ENCODE data around the gene KPTN.
A peak's percentile ranks its signal among the peaks of the same experiment; 100 is the strongest.

KPTN gene

GRCh38 chr19:47430041-47430802 lies 53.8 kb downstream of the KPTN start:
- no peak overlapping the region; the same call in 1 of the 2 replicates for H3K4me3 ChIP-seq (replicated peaks; ENCODE audit: low read depth, low read length)
- peak; percentile 6 for TF ChIP-seq CTCF (IDR thresholded peaks at IDR 0.05; ENCODE audit: insufficient read depth, low read length, poor library complexity, severe bottlenecking)

GRCh38 chr19:47429140-47429793 lies 54.8 kb downstream of the KPTN start:
- TF ChIP-seq CTCF (IDR thresholded peaks at IDR 0.05; ENCODE audit: insufficient read depth, low read length, poor library complexity, severe bottlenecking) = no peak
- H3K27me3 ChIP-seq (replicated peaks; ENCODE audit: control insufficient read depth, insufficient read depth, low read length) = no peaks in the 10 kb centered on the region; the same call in 1 of the 2 replicates
- H3K36me3 ChIP-seq (ENCODE audit: control insufficient read depth, insufficient read depth, low read length) = no peaks in the 10 kb centered on the region
- H3K4me3 ChIP-seq (replicated peaks; ENCODE audit: low read depth, low read length) = no peak overlapping the region
- no peak for DNase-seq (ENCODE audit: extremely low read depth, insufficient read length)

More at GRCh38 chr19:47430041-47430802, 53.8 kb downstream of the KPTN start:
- Histone ChIP-seq H3K36me3 (ENCODE audit: control insufficient read depth, insufficient read depth, low read length) (no peaks in the 10 kb centered on the region), H3K27me3 (replicated peaks; ENCODE audit: control insufficient read depth, insufficient read depth, low read length) (no peaks in the 10 kb centered on the region; the same call in 1 of the 2 replicates)
- DNase-seq (ENCODE audit: extremely low read depth, insufficient read length) = peak; percentile 42

- peak; percentile 81 for DNase-seq (ENCODE audit: extremely low read depth, insufficient read length)
- Histone ChIP-seq H3K27me3 (replicated peaks; ENCODE audit: control insufficient read depth, insufficient read depth, low read length) (no peaks in the 10 kb centered on the region; the same call in 1 of the 2 replicates), H3K36me3 (ENCODE audit: control insufficient read depth, insufficient read depth, low read length) (no peaks in the 10 kb centered on the region), H3K4me3 (replicated peaks; ENCODE audit: low read depth, low read length) (peak overlapping the region; percentile 28; the same call in 1 of the 2 replicates)
- TF ChIP-seq CTCF (IDR thresholded peaks at IDR 0.05; ENCODE audit: insufficient read depth, low read length, poor library complexity, severe bottlenecking) = no peak
These were observed 55.7 kb downstream of the KPTN start for GRCh38 chr19:47428177-47428894.

GRCh38 chr19:47427241-47428176 lies 56.5 kb downstream of the KPTN start:
- peak; percentile 92 for TF ChIP-seq CTCF (IDR thresholded peaks at IDR 0.05; ENCODE audit: insufficient read depth, low read length, poor library complexity, severe bottlenecking)
- DNase-seq (ENCODE audit: extremely low read depth, insufficient read length) = no peak
- Histone ChIP-seq H3K4me3 (replicated peaks; ENCODE audit: low read depth, low read length) (peak overlapping the region; percentile 28; the same call in 1 of the 2 replicates), H3K36me3 (ENCODE audit: control insufficient read depth, insufficient read depth, low read length) (no peaks in the 10 kb centered on the region), H3K27me3 (replicated peaks; ENCODE audit: control insufficient read depth, insufficient read depth, low read length) (no peaks in the 10 kb centered on the region; the same call in 1 of the 2 replicates)
